Measurements from ENCODE around the gene PTPRA. TPM values are rescaled to one million over a fixed set of nuclear protein-coding genes. Genes with fewer than 3 reads are reported as not detected.
A peak's percentile ranks its signal among the peaks of the same experiment; 100 is the strongest.

Gene PTPRA
- total RNA-seq, 1 donor = 44.2 TPM

DNA sequence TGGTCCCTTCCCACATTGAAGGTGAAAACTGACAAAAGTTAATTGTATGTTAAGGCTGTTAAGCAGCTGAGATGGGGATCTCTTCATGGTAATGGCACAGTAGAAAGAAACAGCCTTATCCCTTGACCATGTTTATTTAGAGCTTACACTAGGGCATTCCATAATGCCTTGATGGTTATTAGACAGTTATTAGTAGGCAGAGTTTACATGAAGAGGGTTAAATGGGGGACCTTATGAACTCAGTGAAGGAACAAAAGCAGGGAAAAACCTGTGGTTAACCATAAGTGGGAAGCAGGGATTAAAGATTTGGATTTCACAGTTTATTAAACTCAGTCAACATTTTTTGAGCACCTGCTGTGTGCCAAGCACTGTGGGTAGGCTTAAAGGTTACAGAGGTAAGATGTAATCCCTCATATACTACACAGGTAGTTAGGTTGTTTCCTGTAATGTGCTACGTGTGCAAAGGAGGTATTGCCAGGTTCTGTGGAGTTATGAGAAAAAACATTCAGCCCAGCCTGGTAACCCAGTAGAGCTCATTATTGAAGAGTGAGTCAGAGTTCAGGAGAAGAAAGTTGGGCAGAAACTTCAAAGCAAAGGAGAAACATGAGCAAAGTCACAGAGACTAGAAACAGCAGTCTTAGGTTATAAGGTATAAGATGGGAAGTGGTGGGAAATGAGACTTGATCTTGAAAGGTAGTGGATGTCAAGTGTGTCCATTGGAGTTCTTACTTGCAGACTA, 137.9 kb downstream of the PTPRA start:
- no peaks in the 10 kb centered on the region for H3K79me2 ChIP-seq (ENCODE audit: insufficient read depth, low read length)
- H3K36me3 ChIP-seq (ENCODE audit: insufficient read depth, low read length) = peaks cover 21% of the 10 kb centered on the region
- no peak overlapping the region for H3K27ac ChIP-seq (ENCODE audit: low read depth, low read length)
- no peak overlapping the region for H3K4me3 ChIP-seq (ENCODE audit: insufficient read depth, low read length)
- H3K27me3 ChIP-seq (ENCODE audit: insufficient read depth, low read length) = no peaks in the 10 kb centered on the region
- H3K9me3 ChIP-seq (ENCODE audit: low read depth, low read length) = no peaks in the 10 kb centered on the region
- DNase-seq (ENCODE audit: insufficient read length, low spot score, missing footprints) = peak; percentile 88
- TF ChIP-seq, protein P1, sequence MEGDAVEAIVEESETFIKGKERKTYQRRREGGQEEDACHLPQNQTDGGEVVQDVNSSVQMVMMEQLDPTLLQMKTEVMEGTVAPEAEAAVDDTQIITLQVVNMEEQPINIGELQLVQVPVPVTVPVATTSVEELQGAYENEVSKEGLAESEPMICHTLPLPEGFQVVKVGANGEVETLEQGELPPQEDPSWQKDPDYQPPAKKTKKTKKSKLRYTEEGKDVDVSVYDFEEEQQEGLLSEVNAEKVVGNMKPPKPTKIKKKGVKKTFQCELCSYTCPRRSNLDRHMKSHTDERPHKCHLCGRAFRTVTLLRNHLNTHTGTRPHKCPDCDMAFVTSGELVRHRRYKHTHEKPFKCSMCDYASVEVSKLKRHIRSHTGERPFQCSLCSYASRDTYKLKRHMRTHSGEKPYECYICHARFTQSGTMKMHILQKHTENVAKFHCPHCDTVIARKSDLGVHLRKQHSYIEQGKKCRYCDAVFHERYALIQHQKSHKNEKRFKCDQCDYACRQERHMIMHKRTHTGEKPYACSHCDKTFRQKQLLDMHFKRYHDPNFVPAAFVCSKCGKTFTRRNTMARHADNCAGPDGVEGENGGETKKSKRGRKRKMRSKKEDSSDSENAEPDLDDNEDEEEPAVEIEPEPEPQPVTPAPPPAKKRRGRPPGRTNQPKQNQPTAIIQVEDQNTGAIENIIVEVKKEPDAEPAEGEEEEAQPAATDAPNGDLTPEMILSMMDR (IDR thresholded peaks at IDR 0.05; ENCODE audit: extremely low read depth, low read depth, low read length) = no peak
- H4K20me1 ChIP-seq (ENCODE audit: insufficient read depth, low read length) = peaks cover 14% of the 10 kb centered on the region
- H3K4me2 ChIP-seq (ENCODE audit: insufficient read depth, low read length) = no peak overlapping the region
- peaks cover 11% of the 10 kb centered on the region for H3K4me1 ChIP-seq (ENCODE audit: insufficient read depth, low read length)
- H2AFZ ChIP-seq (ENCODE audit: low read length) = no peak overlapping the region

DNA sequence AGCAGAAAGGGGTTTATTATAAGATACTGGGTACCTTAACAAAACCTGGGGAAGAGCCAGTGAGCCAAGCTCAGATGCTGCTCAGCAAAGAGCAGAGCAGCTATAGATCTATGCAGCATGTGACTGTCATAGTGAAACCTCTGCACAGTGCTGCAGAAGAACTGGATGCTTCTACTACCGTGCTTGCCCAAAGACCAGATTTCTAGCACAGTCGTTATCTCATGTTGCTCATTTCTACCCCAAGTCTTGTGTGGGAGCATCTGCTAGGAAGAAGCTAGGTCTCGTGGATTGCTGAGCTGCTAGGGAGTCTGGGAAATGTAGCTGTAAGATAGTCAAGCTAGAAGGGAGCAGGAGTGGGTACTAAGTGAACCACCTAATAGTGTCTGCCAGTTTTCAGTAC, 138.5 kb downstream of the PTPRA start:
- Histone ChIP-seq H3K4me3 (ENCODE audit: insufficient read depth, low read length) (no peak overlapping the region), H3K79me2 (ENCODE audit: insufficient read depth, low read length) (no peaks in the 10 kb centered on the region), H3K4me2 (ENCODE audit: insufficient read depth, low read length) (no peak overlapping the region), H3K27me3 (ENCODE audit: insufficient read depth, low read length) (no peaks in the 10 kb centered on the region), H3K27ac (ENCODE audit: low read depth, low read length) (no peak overlapping the region), H4K20me1 (ENCODE audit: insufficient read depth, low read length) (peaks cover 14% of the 10 kb centered on the region), H3K4me1 (ENCODE audit: insufficient read depth, low read length) (peaks cover 11% of the 10 kb centered on the region), H2AFZ (ENCODE audit: low read length) (no peak overlapping the region), H3K9me3 (ENCODE audit: low read depth, low read length) (no peaks in the 10 kb centered on the region), H3K36me3 (ENCODE audit: insufficient read depth, low read length) (peaks cover 16% of the 10 kb centered on the region)
- peak; percentile 49 for DNase-seq (ENCODE audit: insufficient read length, low spot score, missing footprints)
- TF ChIP-seq, protein P1 (IDR thresholded peaks at IDR 0.05; ENCODE audit: extremely low read depth, low read depth, low read length) = no peak

DNA sequence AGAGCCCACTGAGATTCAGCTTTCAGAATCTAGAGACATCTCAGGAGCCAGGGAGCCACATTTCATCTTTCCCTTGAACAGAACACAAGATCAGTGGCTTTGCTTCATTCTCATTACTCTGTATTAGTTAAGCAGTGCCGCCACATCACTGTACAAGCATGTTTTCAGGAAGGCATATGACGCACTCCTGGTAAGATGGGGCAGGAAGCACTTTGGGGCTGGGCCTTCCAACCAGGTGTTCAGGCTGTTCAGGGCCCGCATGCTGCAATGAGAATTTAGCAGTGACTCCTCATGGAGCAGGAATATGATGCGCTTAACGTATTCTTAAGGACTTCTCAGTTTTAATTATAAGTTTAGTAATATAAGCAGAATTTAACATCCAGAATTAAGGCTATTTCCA, 140.5 kb downstream of the PTPRA start:
- no peaks in the 10 kb centered on the region for H3K79me2 ChIP-seq (ENCODE audit: insufficient read depth, low read length)
- no peak overlapping the region for H3K4me3 ChIP-seq (ENCODE audit: insufficient read depth, low read length)
- H3K36me3 ChIP-seq (ENCODE audit: insufficient read depth, low read length) = peaks cover 6% of the 10 kb centered on the region
- no peak overlapping the region for H3K4me2 ChIP-seq (ENCODE audit: insufficient read depth, low read length)
- H3K27me3 ChIP-seq (ENCODE audit: insufficient read depth, low read length) = no peaks in the 10 kb centered on the region
- no peak overlapping the region for H3K27ac ChIP-seq (ENCODE audit: low read depth, low read length)
- TF ChIP-seq, protein P1 (IDR thresholded peaks at IDR 0.05; ENCODE audit: extremely low read depth, low read depth, low read length) = no peak
- H3K4me1 ChIP-seq (ENCODE audit: insufficient read depth, low read length) = peaks cover 11% of the 10 kb centered on the region
- H3K9me3 ChIP-seq (ENCODE audit: low read depth, low read length) = no peaks in the 10 kb centered on the region
- H2AFZ ChIP-seq (ENCODE audit: low read length) = no peak overlapping the region
- no peak for DNase-seq (ENCODE audit: insufficient read length, low spot score, missing footprints)
- H4K20me1 ChIP-seq (ENCODE audit: insufficient read depth, low read length) = peaks cover 14% of the 10 kb centered on the region

DNA sequence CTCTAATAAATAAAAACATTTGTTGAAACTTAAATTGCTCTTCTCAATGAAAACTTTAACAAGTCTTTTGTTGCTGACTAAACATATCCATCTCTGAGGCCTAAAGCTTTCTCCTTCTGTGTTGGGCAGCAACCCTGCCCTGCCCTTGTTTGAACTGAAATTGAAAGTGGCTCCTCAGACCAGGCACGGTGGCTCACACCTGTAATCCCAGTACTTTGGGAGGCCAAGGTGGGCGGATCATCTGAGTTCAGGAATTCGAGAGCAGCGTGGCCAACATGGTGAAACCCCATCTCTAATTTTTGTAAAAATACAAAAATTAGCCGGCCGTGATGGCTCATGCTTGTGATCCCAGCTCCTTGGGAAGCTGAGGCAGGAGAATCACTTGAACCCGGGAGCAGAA, 140.9 kb downstream of the PTPRA start:
- peaks cover 11% of the 10 kb centered on the region for H3K4me1 ChIP-seq (ENCODE audit: insufficient read depth, low read length)
- H3K79me2 ChIP-seq (ENCODE audit: insufficient read depth, low read length) = no peaks in the 10 kb centered on the region
- no peak overlapping the region for H2AFZ ChIP-seq (ENCODE audit: low read length)
- peaks cover 6% of the 10 kb centered on the region for H3K36me3 ChIP-seq (ENCODE audit: insufficient read depth, low read length)
- H3K4me2 ChIP-seq (ENCODE audit: insufficient read depth, low read length) = no peak overlapping the region
- H3K4me3 ChIP-seq (ENCODE audit: insufficient read depth, low read length) = no peak overlapping the region
- H3K27me3 ChIP-seq (ENCODE audit: insufficient read depth, low read length) = no peaks in the 10 kb centered on the region
- no peaks in the 10 kb centered on the region for H3K9me3 ChIP-seq (ENCODE audit: low read depth, low read length)
- TF ChIP-seq, protein P1 (IDR thresholded peaks at IDR 0.05; ENCODE audit: extremely low read depth, low read depth, low read length) = no peak
- peaks cover 14% of the 10 kb centered on the region for H4K20me1 ChIP-seq (ENCODE audit: insufficient read depth, low read length)
- DNase-seq (ENCODE audit: insufficient read length, low spot score, missing footprints) = no peak
- H3K27ac ChIP-seq (ENCODE audit: low read depth, low read length) = no peak overlapping the region
